GM21786 (cell line): ENCODE measurements around the gene RTL1.

Source experiments
- ATAC-seq: cut with Tn5 transposase; IDR thresholded peaks from one replicate; pipeline ENCODE4 v1.9.1; 2021; ENCODE audit not compliant: unreplicated experiment

RTL1 gene

GRCh38 chr14:100867631-100868315 lies 35.7 kb downstream of the RTL1 start:
- no peak for ATAC-seq

- ATAC-seq = no peak
These were observed 36.6 kb downstream of the RTL1 start for GRCh38 chr14:100866666-100867630.

- ATAC-seq = no peak
These were observed 37.6 kb downstream of the RTL1 start for GRCh38 chr14:100865682-100866591.

- ATAC-seq = no peak
These were observed 38.4 kb downstream of the RTL1 start for GRCh38 chr14:100864960-100865681.

GRCh38 chr14:100864206-100864605 lies 39.3 kb downstream of the RTL1 start:
- no peak for ATAC-seq

- no peak for ATAC-seq
These were observed 40.7 kb downstream of the RTL1 start for GRCh38 chr14:100862793-100863192.

GRCh38 chr14:100862277-100862676 lies 41.2 kb downstream of the RTL1 start:
- no peak for ATAC-seq

- ATAC-seq = no peak
These were observed 41.6 kb downstream of the RTL1 start for GRCh38 chr14:100861937-100862247.

- ATAC-seq = no peak
These were observed 42.2 kb downstream of the RTL1 start for GRCh38 chr14:100861188-100861936.

- no peak for ATAC-seq
These were observed 42.9 kb downstream of the RTL1 start for GRCh38 chr14:100860556-100861187.

GRCh38 chr14:100859781-100860180 lies 43.7 kb downstream of the RTL1 start:
- ATAC-seq = no peak

- no peak for ATAC-seq
These were observed 44.7 kb downstream of the RTL1 start for GRCh38 chr14:100858838-100859220.

- no peak for ATAC-seq
These were observed 45.3 kb downstream of the RTL1 start for GRCh38 chr14:100857923-100858837.

GRCh38 chr14:100857233-100857922 lies 46.1 kb downstream of the RTL1 start:
- ATAC-seq = no peak

- ATAC-seq = no peak
These were observed 47.2 kb downstream of the RTL1 start for GRCh38 chr14:100856056-100856950.

- no peak for ATAC-seq
These were observed 48.1 kb downstream of the RTL1 start for GRCh38 chr14:100855256-100855930.
